NT2/D1 (cell line): ENCODE results near the gene LCE1B.

Source experiments
- DNase-seq: peaks from one replicate; pipeline ENCODE4 v3.0.0-alpha.2; 2011; ENCODE audit warnings: low read depth, low spot score
- H3K27me3 ChIP-seq: 2 replicates; pipeline ENCODE4 v1.6.0; 2011; ENCODE audit warnings: mild to moderate bottlenecking; ENCODE audit not compliant: insufficient read length, insufficient read depth
- H3K36me3 ChIP-seq: 2 replicates; pipeline ENCODE4 v1.6.1; 2011; ENCODE audit warnings: mild to moderate bottlenecking, low read length, mixed read lengths; ENCODE audit not compliant: insufficient read depth, insufficient read length
- H3K4me1 ChIP-seq: 2 replicates; pipeline ENCODE4 v1.5.1; 2011; ENCODE audit not compliant: insufficient read depth, insufficient read length
- H3K4me3 ChIP-seq: 2 replicates; pipeline ENCODE4 v1.5.1; 2011; ENCODE audit warnings: low read depth; ENCODE audit not compliant: insufficient read length
- H3K9ac ChIP-seq: 2 replicates; pipeline ENCODE4 v1.6.0; 2011; ENCODE audit warnings: low read depth; ENCODE audit not compliant: insufficient read length
- H3K9me3 ChIP-seq: 2 replicates; pipeline ENCODE4 v1.5.1; 2011; ENCODE audit warnings: mild to moderate bottlenecking, low read length; ENCODE audit not compliant: insufficient read depth
- SUZ12 ChIP-seq: IDR thresholded peaks from 2 replicates; pipeline ENCODE4 v1.6.1; 2011; ENCODE audit not compliant: insufficient read length, insufficient read depth; ENCODE audit errors: extremely low read depth
- YY1 ChIP-seq: IDR thresholded peaks from 2 replicates; pipeline ENCODE4 v1.6.1; 2011; ENCODE audit not compliant: insufficient read length, insufficient read depth
- ZNF274 ChIP-seq: IDR thresholded peaks from 2 replicates; pipeline ENCODE4 v1.6.1; 2011; ENCODE audit warnings: mild to moderate bottlenecking, low read depth, low read length

Gene LCE1B

GRCh38 chr1:152811671-152812070, at the start of gene LCE1B:
LCE1B (plus strand) TSS chr1:152811971; CDS start chr1:152812447, 476 bp downstream.
- Histone ChIP-seq H3K9me3 (no peaks in the 10 kb centered on the region), H3K36me3 (no peaks in the 10 kb centered on the region), H3K27me3 (no peaks in the 10 kb centered on the region), H3K9ac (no peak within 1 kb of the TSS), H3K4me1 (no peaks in the 10 kb centered on the region), H3K4me3 (no peak within 1 kb of the TSS)
- TF ChIP-seq YY1 (no peak), ZNF274 (no peak), SUZ12 (no peak)
- DNase-seq = no peak

DNA sequence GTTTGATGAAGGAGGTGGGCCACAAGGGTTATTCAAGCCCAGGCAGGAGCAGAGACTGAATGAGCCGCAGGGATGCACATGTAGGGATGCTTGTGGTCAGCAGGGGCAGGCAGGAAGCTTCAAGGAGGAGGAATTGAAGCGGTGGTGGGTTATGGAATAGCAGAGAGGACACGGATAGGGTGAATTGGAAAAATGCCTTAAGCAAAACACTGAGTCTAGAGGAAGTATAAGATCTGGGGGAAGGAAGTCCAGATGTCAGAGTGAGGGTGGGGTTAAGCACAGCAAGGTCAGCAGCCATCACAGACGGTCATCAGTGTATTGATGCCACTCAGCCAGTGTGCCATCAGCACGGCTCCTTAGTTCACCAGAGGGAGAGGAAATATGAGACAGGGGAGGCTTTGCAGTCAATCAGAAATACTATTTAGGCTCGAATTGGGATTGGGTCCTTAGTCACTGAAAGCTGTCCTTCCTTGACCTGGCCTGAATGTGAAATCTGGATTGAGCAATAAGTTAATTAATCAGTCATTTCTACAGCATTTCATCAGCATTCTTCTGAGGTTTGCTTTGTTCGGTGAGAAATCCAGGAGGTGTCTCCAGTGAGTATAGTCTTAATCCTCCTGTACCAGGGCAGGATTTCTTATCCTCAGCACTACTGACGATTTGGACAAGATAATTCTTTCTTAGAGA, 42.8 kb upstream of the LCE1B start:
- Histone ChIP-seq H3K4me3 (no peak overlapping the region), H3K4me1 (no peaks in the 10 kb centered on the region), H3K27me3 (no peaks in the 10 kb centered on the region), H3K9ac (no peak overlapping the region), H3K36me3 (no peaks in the 10 kb centered on the region), H3K9me3 (no peaks in the 10 kb centered on the region)
- no peak for TF ChIP-seq SUZ12
- no peak for DNase-seq

GRCh38 chr1:152770411-152770810, 41.4 kb upstream of the LCE1B start:
- DNase-seq = no peak
- no peaks in the 10 kb centered on the region for H3K4me1 ChIP-seq
- no peaks in the 10 kb centered on the region for H3K9me3 ChIP-seq
- H3K9ac ChIP-seq = no peak overlapping the region
- no peak overlapping the region for H3K4me3 ChIP-seq
- H3K27me3 ChIP-seq = no peaks in the 10 kb centered on the region
- H3K36me3 ChIP-seq = no peaks in the 10 kb centered on the region
- no peak for TF ChIP-seq SUZ12
- TF ChIP-seq ZNF274 = no peak
- no peak for TF ChIP-seq YY1

GRCh38 chr1:152774875-152775274, 36.9 kb upstream of the LCE1B start, which contains the start of gene LCE1F:
LCE1F (plus strand) TSS chr1:152775140; CDS start chr1:152776372, 1,232 bp downstream.
- Histone ChIP-seq H3K9ac (no peak within 1 kb of the TSS), H3K4me3 (no peak within 1 kb of the TSS), H3K4me1 (no peaks in the 10 kb centered on the region), H3K27me3 (no peaks in the 10 kb centered on the region), H3K9me3 (no peaks in the 10 kb centered on the region), H3K36me3 (no peaks in the 10 kb centered on the region)
- TF ChIP-seq ZNF274 = no peak
- no peak for TF ChIP-seq SUZ12
- no peak for TF ChIP-seq YY1
- DNase-seq = no peak

GRCh38 chr1:152776361-152776760, 35.4 kb upstream of the LCE1B start:
- H3K27me3 ChIP-seq = no peaks in the 10 kb centered on the region
- H3K9me3 ChIP-seq = no peaks in the 10 kb centered on the region
- no peak for DNase-seq
- H3K4me1 ChIP-seq = no peaks in the 10 kb centered on the region
- H3K36me3 ChIP-seq = no peaks in the 10 kb centered on the region
- no peak for TF ChIP-seq ZNF274
- TF ChIP-seq SUZ12 = no peak
- no peak for TF ChIP-seq YY1
- H3K4me3 ChIP-seq = no peak overlapping the region
- H3K9ac ChIP-seq = no peak overlapping the region

DNA sequence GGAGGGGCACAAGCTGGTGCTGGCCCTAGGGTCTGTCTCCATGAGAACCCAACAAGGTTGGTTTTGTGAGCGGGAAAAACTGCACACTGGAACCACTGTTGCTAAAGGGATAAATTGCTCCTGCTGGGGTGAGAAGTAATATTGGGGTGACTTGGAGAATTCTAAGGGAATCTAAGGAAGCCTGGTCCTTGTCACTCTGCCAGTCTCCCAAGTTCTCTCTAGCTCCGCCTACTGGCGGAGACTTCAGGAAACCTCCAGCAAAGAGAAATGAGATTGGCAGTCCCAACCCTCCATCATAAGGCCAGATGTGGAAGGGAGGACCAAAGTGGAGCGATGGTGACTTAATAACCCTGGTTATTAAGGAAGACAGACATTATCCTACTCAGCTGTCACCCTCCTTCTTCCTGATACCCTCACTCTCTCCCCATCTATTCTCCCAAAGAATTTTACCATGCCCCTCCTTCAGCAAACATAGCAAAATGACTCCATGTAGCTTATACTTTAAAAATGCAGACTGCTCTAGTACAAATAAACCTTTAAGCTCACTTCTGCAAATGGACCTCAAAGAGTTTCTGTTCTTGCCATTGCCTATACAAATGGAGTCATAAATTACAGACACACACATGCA, 34.1 kb upstream of the LCE1B start:
- TF ChIP-seq YY1 (no peak), SUZ12 (no peak), ZNF274 (no peak)
- Histone ChIP-seq H3K4me3 (no peak overlapping the region), H3K27me3 (no peaks in the 10 kb centered on the region), H3K36me3 (no peaks in the 10 kb centered on the region), H3K9ac (no peak overlapping the region), H3K9me3 (no peaks in the 10 kb centered on the region), H3K4me1 (no peaks in the 10 kb centered on the region)
- peak; percentile 63 for DNase-seq

DNA sequence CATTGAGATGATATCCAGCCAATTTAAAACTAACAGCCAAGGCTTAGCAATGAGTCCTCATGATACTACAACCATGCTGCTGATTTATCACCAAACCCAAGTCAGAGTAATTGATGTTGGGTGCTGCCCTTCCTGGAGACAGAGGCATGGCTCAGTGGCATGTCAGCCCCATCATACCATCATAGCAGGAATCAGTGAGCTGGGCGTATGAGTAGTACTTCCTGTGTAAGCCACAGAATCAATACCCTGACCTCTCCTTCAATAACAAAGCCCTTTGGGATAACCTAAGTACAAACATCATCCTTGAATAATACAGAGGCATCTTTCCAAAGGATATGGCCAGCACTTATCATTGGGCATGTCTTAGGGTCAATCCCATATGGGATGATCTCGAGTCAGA, 28.7 kb upstream of the LCE1B start:
- TF ChIP-seq ZNF274 (no peak), YY1 (no peak)
- Histone ChIP-seq H3K27me3 (no peaks in the 10 kb centered on the region), H3K4me1 (no peaks in the 10 kb centered on the region), H3K4me3 (no peak overlapping the region), H3K9me3 (no peaks in the 10 kb centered on the region), H3K9ac (no peak overlapping the region), H3K36me3 (no peaks in the 10 kb centered on the region)
- DNase-seq = no peak
